PC-9 (cell line): ENCODE measurements around the gene EYA2. TPM values are rescaled to one million over a fixed set of nuclear protein-coding genes. Genes with fewer than 3 reads are reported as not detected.

ENCODE experiments used
- BruUV-seq: library from RNA; stranded (reverse); fragments of 400-500 nt; replicated peaks from 2 replicates; lab custom pipeline; 2021; lab: Mats Ljungman, UMichigan
- CTCF ChIA-PET: fragments of 300-600 bp; sonication (Branson Sonifier 250); formaldehyde crosslinking; loops from one replicate; lab custom pipeline; 2022; ENCODE audit warnings: antibody characterized with exemption; lab: Charles Lee
- POLR2A ChIA-PET: fragments of 300-600 bp; sonication (Branson Sonifier 250); formaldehyde crosslinking; loops from one replicate; lab custom pipeline; 2022; ENCODE audit warnings: antibody characterized with exemption; ENCODE audit not compliant: unreplicated experiment; lab: Charles Lee
- DNase-seq, 2 experiments: peaks; one replicate each; pipeline versions ENCODE4 v3.0.0 to v3.0.0-alpha.2; 2015 to 2022; ENCODE audit warnings: mixed read lengths in 1 of 2
- H2AFZ ChIP-seq: fragments of 200-600 bp; sonication (generic); 2 replicates; pipeline ENCODE4 v1.8.1; 2017; ENCODE audit warnings: antibody characterized with exemption
- H3F3A ChIP-seq: fragments of 200-600 bp; sonication (generic); 2 replicates; pipeline ENCODE4 v1.8.1; 2017; ENCODE audit warnings: antibody characterized with exemption, mild to moderate bottlenecking, low read depth; ENCODE audit not compliant: insufficient read depth
- H3K27ac ChIP-seq: fragments of 200-600 bp; sonication (generic); 2 replicates; pipeline ENCODE4 v1.6.1; 2016; ENCODE audit warnings: mixed run types
- H3K27me3 ChIP-seq: fragments of 200-600 bp; sonication (generic); 2 replicates; pipeline ENCODE4 v1.6.1; 2016; ENCODE audit warnings: low read depth, mixed run types; ENCODE audit not compliant: insufficient read depth
- H3K36me3 ChIP-seq: fragments of 200-600 bp; sonication (generic); 2 replicates; pipeline ENCODE4 v1.6.1; 2016; ENCODE audit warnings: low read depth, mixed run types
- H3K4me1 ChIP-seq: fragments of 200-600 bp; sonication (generic); replicated peaks from 2 replicates; pipeline ENCODE4 v1.6.1; 2016; ENCODE audit warnings: mixed run types; ENCODE audit not compliant: insufficient read depth
- H3K4me2 ChIP-seq: fragments of 200-600 bp; sonication (generic); 2 replicates; pipeline ENCODE4 v1.6.1; 2017; ENCODE audit warnings: mixed run types
- H3K4me3 ChIP-seq: fragments of 200-600 bp; sonication (generic); 2 replicates; pipeline ENCODE4 v1.6.1; 2016; ENCODE audit warnings: mixed run types
- H3K79me2 ChIP-seq: fragments of 200-600 bp; sonication (generic); 2 replicates; pipeline ENCODE4 v1.6.1; 2017; ENCODE audit warnings: low read depth, mixed run types
- H3K9me2 ChIP-seq: fragments of 200-600 bp; sonication (generic); 2 replicates; pipeline ENCODE4 v1.8.1; 2017; ENCODE audit warnings: mild to moderate bottlenecking; ENCODE audit not compliant: insufficient read depth
- H3K9me3 ChIP-seq: fragments of 200-600 bp; sonication (generic); 2 replicates; pipeline ENCODE4 v1.8.1; 2016; ENCODE audit warnings: low read depth; ENCODE audit not compliant: insufficient read depth
- H4K20me1 ChIP-seq: fragments of 200-600 bp; sonication (generic); 2 replicates; pipeline ENCODE4 v1.8.1; 2017; ENCODE audit not compliant: insufficient read depth
- CTCF ChIP-seq: fragments of 200-600 bp; sonication (generic); conservative IDR thresholded peaks from 2 replicates; pipeline ENCODE4 v1.6.1; 2017; ENCODE audit warnings: mixed run types, antibody characterized with exemption, mild to moderate bottlenecking, moderate library complexity
- EZH2 ChIP-seq: fragments of 200-600 bp; sonication (generic); IDR thresholded peaks from 2 replicates; pipeline ENCODE4 v1.8.0; 2017; ENCODE audit warnings: antibody characterized with exemption, low read depth
- intact Hi-C: fragments of 100-400 bp; cut with micrococcal nuclease; formaldehyde crosslinking; loops from one replicate; pipeline ENCODE4 v1.10.0; 2022; ENCODE audit not compliant: unreplicated experiment
- total RNA-seq: library from RNA; stranded (reverse); gene quantifications from 2 replicates; pipeline ENCODE4 v1.2.3, GENCODE V29; 2021

EYA2 gene
- total RNA-seq, 1 experiment from 2014 or later, result not detected

GRCh38 chr20:47141350-47141921, 246.8 kb downstream of the EYA2 start:
- no peak overlapping the region for H2AFZ ChIP-seq
- H3K4me1 ChIP-seq, result peaks cover 53% of the 10 kb centered on the region
- no peak for DNase-seq
- no peaks in the 10 kb centered on the region for H3K36me3 ChIP-seq
- H3K27ac ChIP-seq, result 0 out of 2 replicates have a peak overlapping the region, but pooled peaks have one; percentile 3
- no peak overlapping the region for H3K4me3 ChIP-seq
- H3K79me2 ChIP-seq, result no peaks in the 10 kb centered on the region
- H3F3A ChIP-seq, result peaks cover 37% of the 10 kb centered on the region
- H3K9me2 ChIP-seq, result no peaks in the 10 kb centered on the region
- intact Hi-C loops, result loop anchor here (10.0 kb wide), 1 partner anchor 327 kb away; no protein-coding TSS in a partner anchor
- POLR2A ChIA-PET, result interaction anchor here (0.5 to 0.6 kb wide), 2 partner anchors 435 to 777 kb away, joined by 3 read pairs; no protein-coding TSS in a partner anchor
- H3K9me3 ChIP-seq, result peaks cover 12% of the 10 kb centered on the region
- CTCF ChIA-PET, result no interaction called here
- no peaks in the 10 kb centered on the region for H4K20me1 ChIP-seq
- TF ChIP-seq CTCF (no peak), EZH2 (no peak)
- BruUV-seq, result no TSS peak
- H3K27me3 ChIP-seq, result no peaks in the 10 kb centered on the region
- peak overlapping the region; percentile 23 for H3K4me2 ChIP-seq

GRCh38 chr20:47141941-47142773, 247.5 kb downstream of the EYA2 start:
- Histone ChIP-seq H3K4me3 (no peak overlapping the region), H4K20me1 (no peaks in the 10 kb centered on the region), H3F3A (peaks cover 45% of the 10 kb centered on the region), H3K27me3 (no peaks in the 10 kb centered on the region), H2AFZ (no peak overlapping the region), H3K9me2 (no peaks in the 10 kb centered on the region), H3K36me3 (no peaks in the 10 kb centered on the region), H3K79me2 (no peaks in the 10 kb centered on the region), H3K4me2 (peak overlapping the region; percentile 23), H3K27ac (0 out of 2 replicates have a peak overlapping the region, but pooled peaks have one; percentile 3), H3K4me1 (peaks cover 56% of the 10 kb centered on the region), H3K9me3 (peaks cover 12% of the 10 kb centered on the region)
- ChIA-PET POLR2A (interaction anchor here (0.5 to 0.6 kb wide), 3 partner anchors 434 to 778 kb away, joined by 3 read pairs; no protein-coding TSS in a partner anchor), CTCF (no interaction called here)
- intact Hi-C loops, result loop anchor here (10.0 kb wide), 1 partner anchor 327 kb away; no protein-coding TSS in a partner anchor
- TF ChIP-seq CTCF (no peak), EZH2 (no peak)
- BruUV-seq, result no TSS peak
- DNase-seq, result peak; percentile 45 to 77

GRCh38 chr20:47142774-47143170, 248.1 kb downstream of the EYA2 start:
- Histone ChIP-seq H3F3A (peaks cover 48% of the 10 kb centered on the region), H3K4me3 (no peak overlapping the region), H3K27ac (no peak overlapping the region), H3K4me1 (peaks cover 57% of the 10 kb centered on the region), H3K4me2 (no peak overlapping the region), H4K20me1 (no peaks in the 10 kb centered on the region), H2AFZ (no peak overlapping the region), H3K9me2 (no peaks in the 10 kb centered on the region), H3K27me3 (no peaks in the 10 kb centered on the region), H3K79me2 (no peaks in the 10 kb centered on the region), H3K36me3 (no peaks in the 10 kb centered on the region), H3K9me3 (peaks cover 12% of the 10 kb centered on the region)
- ChIA-PET CTCF (no interaction called here), POLR2A (no interaction called here)
- no TSS peak for BruUV-seq
- DNase-seq, result no peak
- intact Hi-C loops, result loop anchor here (10.0 kb wide), 1 partner anchor 328 kb away; no protein-coding TSS in a partner anchor
- no peak for TF ChIP-seq CTCF
- TF ChIP-seq EZH2, result no peak
